Kidney (tissue), 14 donors: ENCODE measurements around the gene PNMT. TPM values are rescaled to one million over a fixed set of nuclear protein-coding genes. Genes with fewer than 3 reads are reported as not detected.

Source experiments
- DNase-seq, 5 donors: peaks; one replicate each; pipeline ENCODE4 v3.0.0-alpha.2; 2013 to 2020
- FAIRE-seq: peaks from 2 replicates; lab custom pipeline; 2012; peaks lifted over from hg19 to GRCh38; lab: Jason Lieb, UNC
- H3K27ac ChIP-seq, 2 donors: one replicate each; pipeline ENCODE4 v1.7.0; 2013; ENCODE audit warnings: low read depth in 2 of 2, low read length in 2 of 2, inconsistent platforms in 1 of 2
- H3K27me3 ChIP-seq: one replicate; pipeline ENCODE4 v1.7.1; 2013; ENCODE audit warnings: low read length, inconsistent platforms; ENCODE audit not compliant: control insufficient read depth, insufficient read depth
- H3K36me3 ChIP-seq, 3 donors: one replicate each; pipeline versions ENCODE4 v1.7.0 to v1.7.1; 2013; ENCODE audit warnings: low read length in 3 of 3, control low read depth in 1 of 3, inconsistent platforms in 1 of 3; ENCODE audit not compliant: insufficient read depth in 3 of 3, control insufficient read depth in 2 of 3
- H3K4me1 ChIP-seq, 3 donors: one replicate each; pipeline versions ENCODE4 v1.7.0 to v1.7.1; 2013; ENCODE audit warnings: low read length in 3 of 3, inconsistent platforms in 1 of 3, low read depth in 1 of 3; ENCODE audit not compliant: control insufficient read depth in 2 of 3, insufficient read depth in 2 of 3
- H3K4me3 ChIP-seq, 3 donors: one replicate each; pipeline versions ENCODE4 v1.7.0 to v1.8.1; 2013; ENCODE audit warnings: low read length in 3 of 3, control low read depth in 1 of 3, inconsistent platforms in 1 of 3
- H3K9ac ChIP-seq, 3 donors: one replicate each; pipeline versions ENCODE4 v1.7.0 to v1.7.1; 2013; ENCODE audit warnings: low read length in 3 of 3, control low read depth in 1 of 3, inconsistent platforms in 1 of 3
- H3K9me3 ChIP-seq, 3 donors: one replicate each; pipeline versions ENCODE4 v1.7.0 to v1.7.1; 2013; ENCODE audit warnings: low read length in 3 of 3, control low read depth in 1 of 3, inconsistent platforms in 1 of 3; ENCODE audit not compliant: control insufficient read depth in 2 of 3, insufficient read depth in 1 of 3
- intact Hi-C: fragments of 100-400 bp; cut with DNase I; formaldehyde crosslinking; loops from one replicate; pipeline ENCODE4 v1.11.1; 2022
- polyA plus RNA-seq: library from polyadenylated mRNA; stranded (reverse); fragments of 350-450 nt; fragmentation: Illumina TruSeq; extraction: RNeasy Lipid Tissue Mini Kit (QIAGEN cat#74804); gene quantifications from one replicate; pipeline ENCODE4 v1.2.3, GENCODE V29; 2014; ENCODE audit warnings: low read depth, low replicate concordance; ENCODE audit not compliant: insufficient read depth
- total RNA-seq: library from RNA; stranded (reverse); fragmentation: NEBNext Ultra II Directional; extraction: Animal tissue kit (Norgen Biotek cat#: 25700); gene quantifications from one replicate; pipeline ENCODE4 v1.2.1, GENCODE V29; 2021
- TF ChIP-seq, protein P1 (sequence below): IDR thresholded peaks from 3 replicates; pipeline ENCODE4 v1.5.1; 2012; ENCODE audit warnings: mild to moderate bottlenecking, moderate library complexity, borderline replicate concordance; ENCODE audit not compliant: insufficient read depth; ENCODE audit errors: extremely low read depth
- donor health status: control.
- donor health status: control.
- donor health status: control.
- donor health status: control.
- donor health status: control.
- donor health status: DM: yes; HTN: yes; CAD: no.
- donor health status: Normal renal cell carcinoma (clear cell type).

Gene PNMT
- total and polyA plus RNA-seq, 2 donors from 2014 or later, result 2.0 to 8.2 TPM

GRCh38 chr17:39640591-39641031, 27.6 kb upstream of the PNMT start:
- H3K4me3 ChIP-seq, result no peak overlapping the region
- peaks cover 2 to 33% (median 15%) of the 10 kb centered on the region in 3 donors for H3K4me1 ChIP-seq
- no peaks in the 10 kb centered on the region for H3K27me3 ChIP-seq
- TF ChIP-seq, protein P1, sequence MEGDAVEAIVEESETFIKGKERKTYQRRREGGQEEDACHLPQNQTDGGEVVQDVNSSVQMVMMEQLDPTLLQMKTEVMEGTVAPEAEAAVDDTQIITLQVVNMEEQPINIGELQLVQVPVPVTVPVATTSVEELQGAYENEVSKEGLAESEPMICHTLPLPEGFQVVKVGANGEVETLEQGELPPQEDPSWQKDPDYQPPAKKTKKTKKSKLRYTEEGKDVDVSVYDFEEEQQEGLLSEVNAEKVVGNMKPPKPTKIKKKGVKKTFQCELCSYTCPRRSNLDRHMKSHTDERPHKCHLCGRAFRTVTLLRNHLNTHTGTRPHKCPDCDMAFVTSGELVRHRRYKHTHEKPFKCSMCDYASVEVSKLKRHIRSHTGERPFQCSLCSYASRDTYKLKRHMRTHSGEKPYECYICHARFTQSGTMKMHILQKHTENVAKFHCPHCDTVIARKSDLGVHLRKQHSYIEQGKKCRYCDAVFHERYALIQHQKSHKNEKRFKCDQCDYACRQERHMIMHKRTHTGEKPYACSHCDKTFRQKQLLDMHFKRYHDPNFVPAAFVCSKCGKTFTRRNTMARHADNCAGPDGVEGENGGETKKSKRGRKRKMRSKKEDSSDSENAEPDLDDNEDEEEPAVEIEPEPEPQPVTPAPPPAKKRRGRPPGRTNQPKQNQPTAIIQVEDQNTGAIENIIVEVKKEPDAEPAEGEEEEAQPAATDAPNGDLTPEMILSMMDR, result no peak
- intact Hi-C loops, result no loop called here
- FAIRE-seq (no peak), DNase-seq (no peak)
- no peaks in the 10 kb centered on the region for H3K9me3 ChIP-seq
- H3K36me3 ChIP-seq, result no peaks in the 10 kb centered on the region
- peak overlapping the region in 1 of 3 donors; percentile 36 for H3K9ac ChIP-seq
- H3K27ac ChIP-seq, result no peak overlapping the region

DNA sequence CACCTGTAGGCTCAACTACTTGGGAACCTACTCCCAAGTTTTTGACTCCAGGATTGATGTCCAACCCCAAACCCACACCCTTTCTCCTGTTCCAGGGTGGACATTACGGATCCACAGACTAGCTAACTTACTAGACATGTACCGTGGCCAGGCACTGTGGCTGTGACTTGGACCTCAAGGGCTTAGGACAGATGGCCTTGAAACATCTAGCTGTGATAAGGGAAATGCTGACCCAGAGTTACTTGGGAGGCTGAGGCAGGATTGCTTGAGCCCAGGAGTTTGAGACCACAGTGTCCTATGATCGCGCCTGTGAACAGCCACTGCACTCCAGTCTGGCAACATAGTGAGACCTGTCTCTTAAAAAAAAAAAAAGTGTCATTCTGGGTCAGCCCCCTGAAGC, 27.2 kb upstream of the PNMT start:
- TF ChIP-seq, protein P1, result no peak
- Histone ChIP-seq H3K36me3 (no peaks in the 10 kb centered on the region), H3K4me1 (peaks cover 2 to 33% (median 13%) of the 10 kb centered on the region in 3 donors), H3K9me3 (no peaks in the 10 kb centered on the region), H3K27me3 (no peaks in the 10 kb centered on the region), H3K4me3 (no peak overlapping the region), H3K9ac (peak overlapping the region in 1 of 3 donors; percentile 36), H3K27ac (no peak overlapping the region)
- DNase-seq (no peak), FAIRE-seq (no peak)
- intact Hi-C loops, result no loop called here

DNA sequence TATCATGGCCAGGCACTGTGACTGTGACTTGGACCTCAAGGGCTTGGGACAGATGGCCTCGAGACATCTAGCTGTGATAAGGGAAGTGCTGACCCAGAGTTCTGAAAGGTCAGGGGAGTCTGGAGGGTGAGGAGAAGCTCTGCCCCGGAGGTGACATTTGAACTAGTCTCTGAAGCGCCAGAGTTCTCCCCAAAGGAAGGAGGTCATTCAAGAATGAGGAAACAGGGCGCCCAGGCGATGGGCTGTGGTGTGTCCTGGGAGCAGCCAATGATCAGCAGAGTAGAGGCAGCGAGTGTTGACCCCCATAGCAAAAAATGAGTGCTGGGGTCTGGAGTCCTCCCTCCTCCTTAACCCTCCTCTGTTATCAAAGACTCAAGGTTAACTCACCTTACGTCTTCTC, 26.4 kb upstream of the PNMT start:
- H3K27me3 ChIP-seq, result no peaks in the 10 kb centered on the region
- no peak for DNase-seq
- no peaks in the 10 kb centered on the region for H3K36me3 ChIP-seq
- intact Hi-C loops, result no loop called here
- no peak for FAIRE-seq
- H3K4me1 ChIP-seq, result peaks cover 2 to 27% (median 9%) of the 10 kb centered on the region in 3 donors
- H3K9me3 ChIP-seq, result no peaks in the 10 kb centered on the region
- no peak overlapping the region for H3K4me3 ChIP-seq
- no peak overlapping the region for H3K27ac ChIP-seq
- TF ChIP-seq, protein P1, result no peak
- no peak overlapping the region for H3K9ac ChIP-seq
